Neural progenitor cell (in vitro differentiated cells): ENCODE measurements around the gene MROH2A.

Source experiments
- CTCF ChIP-seq: fragments of 200-600 bp; sonication (generic); IDR thresholded peaks from 2 replicates; pipeline ENCODE4 v1.5.1; 2017; ENCODE audit warnings: antibody characterized with exemption, mild to moderate bottlenecking
- EZH2 ChIP-seq: fragments of 200-600 bp; sonication (generic); IDR thresholded peaks from 2 replicates; pipeline ENCODE4 v1.6.1; 2017; ENCODE audit warnings: antibody characterized with exemption, mild to moderate bottlenecking, moderate library complexity
- EZH2phosphoT487 ChIP-seq: fragments of 200-600 bp; sonication (generic); IDR thresholded peaks from 2 replicates; pipeline ENCODE4 v1.6.1; 2017; ENCODE audit warnings: antibody characterized with exemption

GRCh38 chr2:233817995-233818638 lies 40.0 kb downstream of the MROH2A start:
- no peak for TF ChIP-seq CTCF
- no peak for TF ChIP-seq EZH2
- no peak for TF ChIP-seq EZH2phosphoT487
